Keratinocyte (primary cell): ENCODE data around the gene FHIT. TPM values are rescaled to one million over a fixed set of nuclear protein-coding genes. Genes with fewer than 3 reads are reported as not detected.

Experiments used
- DNase-seq: peaks from one replicate; pipeline ENCODE4 v3.0.0-alpha.2; 2011; ENCODE audit warnings: low read depth, missing footprints, low spot score
- FAIRE-seq: peaks from 2 replicates; lab custom pipeline; 2011; peaks lifted over from hg19 to GRCh38; lab: Jason Lieb, UNC
- H2AFZ ChIP-seq: 2 replicates; pipeline ENCODE4 v1.6.0; 2012; ENCODE audit warnings: low read length, control low read depth, inconsistent platforms; ENCODE audit not compliant: control insufficient read depth
- H3K27ac ChIP-seq: 2 replicates; pipeline ENCODE4 v1.5.1; 2011; ENCODE audit warnings: low read length; ENCODE audit not compliant: control insufficient read depth, insufficient read depth
- H3K27me3 ChIP-seq: 3 replicates; pipeline ENCODE4 v1.6.0; 2011; ENCODE audit warnings: low read length; ENCODE audit not compliant: control insufficient read depth, insufficient read depth; ENCODE audit errors: extremely low read depth
- H3K36me3 ChIP-seq, 2 experiments: 2 replicates in 1 of 2; 3 replicates in 1 of 2; pipeline ENCODE4 v1.5.1; 2011; ENCODE audit warnings: low read length in 2 of 2, mild to moderate bottlenecking in 1 of 2; ENCODE audit not compliant: control insufficient read depth in 2 of 2, insufficient read depth in 2 of 2; ENCODE audit errors: extremely low read depth in 1 of 2
- H3K4me1 ChIP-seq: 3 replicates; pipeline ENCODE4 v1.5.1; 2011; ENCODE audit warnings: low read length; ENCODE audit not compliant: control insufficient read depth, insufficient read depth; ENCODE audit errors: extremely low read depth
- H3K4me2 ChIP-seq: 3 replicates; pipeline ENCODE4 v1.6.0; 2011; ENCODE audit warnings: low read depth, low read length; ENCODE audit not compliant: control insufficient read depth, insufficient read depth; ENCODE audit errors: extremely low read depth
- H3K4me3 ChIP-seq, 3 experiments: fragments of 200-600 bp in 1 of 3; sonication (generic) in 1 of 3; 2 replicates in 2 of 3; 3 replicates in 1 of 3; pipeline ENCODE4 v1.5.1; 2011 to 2016; ENCODE audit warnings: low read length in 3 of 3, mild to moderate bottlenecking in 3 of 3, control low read depth in 2 of 3, inconsistent platforms in 1 of 3, low read depth in 1 of 3, mixed read lengths in 1 of 3, mixed run types in 1 of 3, moderate library complexity in 1 of 3; ENCODE audit not compliant: control insufficient read depth in 2 of 3, insufficient read depth in 2 of 3; ENCODE audit errors: extremely low read depth in 1 of 3
- H3K79me2 ChIP-seq: 2 replicates; pipeline ENCODE4 v1.6.0; 2012; ENCODE audit warnings: low read length; ENCODE audit not compliant: control insufficient read depth, insufficient read depth
- H3K9ac ChIP-seq: 3 replicates; pipeline ENCODE4 v1.6.0; 2011; ENCODE audit warnings: low read length; ENCODE audit not compliant: control insufficient read depth, insufficient read depth; ENCODE audit errors: extremely low read depth
- H3K9me1 ChIP-seq: 3 replicates; pipeline ENCODE4 v1.6.0; 2011; ENCODE audit warnings: low read length; ENCODE audit not compliant: control insufficient read depth, insufficient read depth; ENCODE audit errors: extremely low read depth
- H3K9me3 ChIP-seq: 2 replicates; pipeline ENCODE4 v1.5.1; 2012; ENCODE audit warnings: low read depth, low read length; ENCODE audit not compliant: control insufficient read depth
- H4K20me1 ChIP-seq: 3 replicates; pipeline ENCODE4 v1.6.0; 2011; ENCODE audit warnings: low read length; ENCODE audit not compliant: control insufficient read depth, insufficient read depth; ENCODE audit errors: extremely low read depth
- CTCF ChIP-seq, 3 experiments: IDR thresholded peaks in 1 of 3; conservative IDR thresholded peaks in 1 of 3; optimal IDR thresholded peaks in 1 of 3; 2 replicates in 2 of 3; 3 replicates in 1 of 3; pipeline versions ENCODE3 to v1.5.1; 2011; ENCODE audit warnings: low read length in 3 of 3, mild to moderate bottlenecking in 3 of 3, moderate library complexity in 2 of 3, control low read depth in 1 of 3, inconsistent platforms in 1 of 3; ENCODE audit not compliant: insufficient read depth in 2 of 3; ENCODE audit errors: extremely low read depth in 1 of 3
- EZH2 ChIP-seq: IDR thresholded peaks from one replicate; pipeline ENCODE4 v1.6.1; 2012; ENCODE audit warnings: inconsistent platforms, mild to moderate bottlenecking, low read length, moderate library complexity
- dilution Hi-C: fragments of 300-500 bp; cut with MboI; formaldehyde crosslinking; loops from one replicate; pipeline ENCODE4 v1.7.0; 2020; ENCODE audit warnings: low sequenced_read_pairs; ENCODE audit not compliant: extremely low pct_ligation_motif_present
- polyA plus RNA-seq, 5 experiments: library from polyadenylated mRNA; depleted of rRNA in 3 of 5; stranded (reverse) in 3 of 5; stranded (forward) in 1 of 5; unstranded in 1 of 5; fragments of >200 nt; gene quantifications; 1 replicate in 1 of 5; 2 replicates in 3 of 5; 3 replicates in 1 of 5; pipeline versions ENCODE4 v1.2.1 to v1.2.3, GENCODE V29; 2011 to 2012; ENCODE audit warnings: missing spikeins in 2 of 5, low read depth in 1 of 5, low replicate concordance in 1 of 5

The FHIT gene
- polyA plus RNA-seq, 1 donor (not counting 4 experiments of a cell fraction or from before 2014, with no cell fraction given), result 2.2 TPM

GRCh38 chr3:60250206-60250605, 1001.0 kb downstream of the FHIT start:
- dilution Hi-C loops, result no loop called here
- no peaks in the 10 kb centered on the region for H3K36me3 ChIP-seq
- no peaks in the 10 kb centered on the region for H3K9me3 ChIP-seq
- H3K4me2 ChIP-seq, result no peak overlapping the region
- no peaks in the 10 kb centered on the region for H4K20me1 ChIP-seq
- TF ChIP-seq CTCF (optimal IDR thresholded peaks at IDR 0.05 in 1 of 3, IDR thresholded peaks at IDR 0.05 in 1 of 3, conservative IDR thresholded peaks at IDR 0.05 in 1 of 3; ENCODE audit: extremely low read depth in 1 of 3, insufficient read depth in 2 of 3, low read length in 3 of 3) (no peak), EZH2 (no peak)
- DNase-seq (no peak), FAIRE-seq (no peak)
- H3K4me1 ChIP-seq, result no peaks in the 10 kb centered on the region
- no peaks in the 10 kb centered on the region for H3K79me2 ChIP-seq
- H3K9ac ChIP-seq, result no peak overlapping the region
- no peak overlapping the region for H2AFZ ChIP-seq
- no peak overlapping the region for H3K4me3 ChIP-seq
- no peaks in the 10 kb centered on the region for H3K9me1 ChIP-seq
- no peaks in the 10 kb centered on the region for H3K27me3 ChIP-seq
- H3K27ac ChIP-seq, result no peak overlapping the region

GRCh38 chr3:60246361-60246760, 1004.9 kb downstream of the FHIT start:
- Histone ChIP-seq H4K20me1 (no peaks in the 10 kb centered on the region), H3K36me3 (no peaks in the 10 kb centered on the region), H3K9me1 (no peaks in the 10 kb centered on the region), H3K27me3 (no peaks in the 10 kb centered on the region), H3K9me3 (no peaks in the 10 kb centered on the region), H3K9ac (no peak overlapping the region), H3K79me2 (no peaks in the 10 kb centered on the region), H3K4me3 (no peak overlapping the region), H2AFZ (no peak overlapping the region), H3K4me1 (no peaks in the 10 kb centered on the region), H3K27ac (no peak overlapping the region), H3K4me2 (no peak overlapping the region)
- no peak for TF ChIP-seq CTCF (optimal IDR thresholded peaks at IDR 0.05 in 1 of 3, IDR thresholded peaks at IDR 0.05 in 1 of 3, conservative IDR thresholded peaks at IDR 0.05 in 1 of 3; ENCODE audit: extremely low read depth in 1 of 3, insufficient read depth in 2 of 3, low read length in 3 of 3)
- TF ChIP-seq EZH2, result no peak
- DNase-seq (no peak), FAIRE-seq (no peak)
- dilution Hi-C loops, result no loop called here
